Fibroblast of skin of right biceps (primary cell): ENCODE results near the gene ELMOD1.

ENCODE experiments used
- DNase-seq: peaks from one replicate; pipeline ENCODE4 v3.0.0-alpha.2; 2013

Gene ELMOD1

DNA sequence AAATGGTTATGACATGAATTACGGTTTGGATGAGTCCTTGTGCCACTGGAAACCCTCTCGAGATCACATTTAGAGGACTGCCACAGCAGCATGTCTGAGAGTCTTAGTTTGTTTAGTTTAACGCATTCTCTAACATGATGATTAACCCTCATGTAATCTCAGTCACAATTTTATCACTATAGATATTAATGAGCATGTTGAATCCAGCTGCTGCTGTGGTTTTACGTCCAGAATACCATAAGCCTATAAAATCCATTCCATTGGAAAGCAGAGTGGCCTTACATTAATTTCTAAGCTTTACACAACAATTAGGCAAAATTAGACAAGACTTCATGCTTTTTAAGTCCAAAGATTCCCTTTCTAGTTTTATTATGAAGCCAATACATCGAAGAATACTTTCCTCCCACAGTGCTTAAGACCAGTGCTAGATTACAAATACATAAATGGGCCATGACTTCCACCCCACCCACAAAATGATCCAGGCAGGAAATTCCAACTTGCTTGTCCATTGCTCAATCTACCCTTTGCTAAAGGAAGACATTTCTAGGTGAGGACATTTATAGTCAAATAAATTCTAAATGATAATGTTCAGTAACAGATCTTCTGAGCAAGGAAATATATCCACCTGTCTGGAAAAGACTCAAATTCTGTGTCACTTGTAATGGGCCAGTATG is 3.5 kb upstream of the ELMOD1 start:
- DNase-seq, result peak; percentile 67

DNA sequence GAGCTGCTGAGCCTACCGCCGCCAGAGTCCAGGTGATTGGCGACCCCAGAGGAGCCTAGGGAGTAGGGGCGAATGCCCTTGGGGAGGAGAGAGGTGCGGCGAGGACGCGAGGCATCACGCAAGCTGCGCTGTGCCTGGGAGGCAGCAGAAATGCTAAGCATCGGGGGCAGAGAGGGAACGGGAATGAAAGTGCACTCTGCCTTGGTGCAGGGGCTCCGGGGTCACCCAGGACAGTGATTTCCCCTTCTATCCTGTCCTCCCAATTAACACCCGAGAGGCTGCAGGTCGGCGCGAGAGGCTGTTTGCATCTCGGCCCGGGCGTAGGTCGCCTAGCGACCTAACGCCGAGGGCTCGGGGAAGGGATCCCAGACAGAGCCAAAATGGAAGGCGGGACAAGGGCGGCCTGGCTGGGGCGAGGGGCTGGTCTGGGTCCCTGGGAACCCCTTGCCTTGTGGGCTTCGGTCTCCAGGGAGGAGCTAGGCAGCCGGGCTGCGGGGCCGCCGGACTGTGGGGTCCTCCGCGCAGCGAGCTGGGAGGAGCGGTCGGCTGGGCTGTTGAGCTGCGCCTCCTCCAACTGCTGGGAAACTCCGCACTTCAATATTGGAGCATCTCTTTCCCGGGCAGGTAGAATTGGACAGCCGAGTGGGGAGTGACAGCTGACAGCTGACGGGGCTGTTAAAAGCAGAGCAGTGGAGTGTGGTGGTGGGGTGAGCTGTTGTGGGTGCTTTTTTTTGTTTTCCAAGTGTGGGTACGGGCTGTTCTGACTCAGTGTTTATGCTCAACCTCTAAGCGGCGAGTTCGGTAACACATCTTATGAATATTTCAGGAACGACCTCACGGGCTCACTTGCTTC is 657 bp downstream of the ELMOD1 start:
- DNase-seq, result no peak

DNA sequence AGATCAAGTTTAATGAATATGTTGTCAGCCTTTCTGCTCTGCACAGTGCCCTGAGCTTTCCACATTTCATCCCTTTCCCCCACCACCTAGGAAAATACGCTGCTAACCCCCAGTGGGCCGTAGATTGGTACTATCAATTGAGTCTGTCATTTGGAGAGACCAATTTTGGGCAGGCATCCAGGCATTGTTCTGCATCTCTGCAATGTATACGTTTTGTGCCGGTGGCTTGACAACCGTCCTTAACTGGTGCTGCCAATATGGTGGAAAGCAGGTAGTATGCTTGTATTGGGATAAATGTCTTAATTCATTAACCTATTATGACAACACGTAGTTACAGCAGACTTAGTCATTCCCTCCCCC is 1.3 kb downstream of the ELMOD1 start:
- no peak for DNase-seq

DNA sequence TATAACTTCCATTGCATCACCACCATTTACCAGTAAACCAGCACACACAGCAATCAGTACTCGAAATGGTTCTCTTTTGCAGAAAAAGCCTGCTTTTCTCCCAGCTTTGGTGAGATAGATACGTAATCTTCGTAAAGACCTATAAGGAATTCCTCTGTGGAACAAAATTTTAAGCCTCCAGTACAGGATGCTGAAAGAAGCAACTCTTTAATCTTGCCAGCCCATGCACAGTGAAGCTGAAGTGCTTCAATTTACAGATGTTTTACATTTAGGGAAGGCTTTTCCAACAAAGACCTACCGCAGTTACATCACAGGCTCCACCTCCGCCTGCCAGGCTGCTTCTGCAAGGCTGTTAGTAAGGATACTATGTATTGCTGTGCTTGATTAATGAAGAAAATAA is 1.9 kb downstream of the ELMOD1 start:
- no peak for DNase-seq

DNA sequence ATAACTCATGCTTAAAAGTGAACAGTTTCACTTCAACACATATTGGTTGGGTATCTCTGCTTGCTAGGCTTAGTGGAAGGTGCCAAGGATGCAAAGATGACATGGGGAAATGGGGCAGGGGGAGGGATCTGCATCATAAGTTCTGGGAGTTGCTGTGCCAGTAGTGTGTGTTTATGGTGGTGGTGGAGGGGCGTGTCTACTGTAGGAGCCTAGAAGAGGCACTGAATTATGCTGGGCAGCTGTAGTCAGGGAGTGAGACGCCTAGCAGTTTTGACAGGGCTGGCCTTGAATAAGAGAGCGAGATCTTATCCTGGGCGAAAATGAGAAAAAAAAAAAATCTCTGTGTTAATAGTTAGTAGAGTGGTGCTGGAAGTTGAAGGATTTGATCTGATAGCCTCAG is 3.0 kb downstream of the ELMOD1 start:
- DNase-seq, result no peak

DNA sequence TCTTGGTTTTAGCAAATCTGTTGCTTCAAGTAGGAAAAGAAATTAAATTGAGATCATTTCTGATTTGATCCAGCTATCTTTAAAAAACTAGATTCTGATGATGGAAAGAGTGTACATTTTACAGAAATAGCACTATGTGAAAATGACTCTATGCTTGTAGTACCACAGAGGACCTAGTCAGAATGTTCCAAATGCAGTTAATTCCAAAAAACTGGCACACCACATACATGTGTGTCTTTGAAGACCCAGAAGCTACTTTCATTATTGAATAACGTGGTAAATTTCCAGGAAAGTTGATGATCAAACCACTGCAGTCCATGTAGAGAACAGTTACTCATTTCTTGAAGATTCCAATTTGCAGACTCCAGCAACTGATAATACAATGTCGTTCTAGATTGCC is 3.8 kb downstream of the ELMOD1 start:
- no peak for DNase-seq

DNA sequence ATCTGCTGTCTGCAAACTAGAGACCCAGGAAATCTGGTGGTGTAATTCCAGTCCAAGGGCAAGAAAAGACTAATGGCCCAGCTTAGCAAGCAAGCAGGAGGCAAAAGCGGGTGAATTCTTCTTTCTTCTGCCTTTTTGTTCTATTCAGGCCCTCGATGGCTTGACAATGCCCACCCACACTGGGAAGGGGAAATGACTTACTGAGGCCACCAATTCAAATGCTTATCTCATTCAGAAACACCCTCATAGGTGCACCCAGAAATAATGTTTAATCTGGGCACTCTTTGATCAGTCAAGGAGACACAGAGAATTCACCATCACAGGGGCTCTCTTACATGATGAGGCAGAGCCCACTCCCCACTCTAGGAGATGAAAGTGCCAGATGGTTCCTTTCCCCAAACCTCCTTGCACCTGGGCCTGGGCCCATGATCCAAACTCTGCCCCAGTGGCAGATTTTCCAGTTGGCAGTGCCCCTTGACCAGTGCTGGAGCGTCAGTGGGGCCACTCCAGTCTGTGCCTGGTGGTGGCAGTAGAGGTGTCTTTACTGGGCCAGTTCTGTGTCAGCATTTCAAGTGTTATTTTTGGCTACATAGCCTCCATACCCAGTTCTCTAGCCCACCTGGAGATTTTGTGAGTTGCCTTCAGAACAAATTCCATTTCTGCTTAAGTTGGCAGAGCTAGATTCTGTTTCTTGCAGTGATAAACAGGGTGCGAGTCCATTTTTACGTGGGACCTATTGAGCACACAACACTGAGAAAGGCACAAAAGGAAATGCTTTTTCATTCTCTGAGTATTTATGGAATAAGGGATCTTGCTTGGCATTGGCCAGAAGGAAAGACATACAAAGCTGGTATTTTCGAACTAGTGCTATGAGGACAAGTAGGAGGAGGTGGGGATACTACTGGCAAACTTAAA is 7.5 kb downstream of the ELMOD1 start:
- no peak for DNase-seq

DNA sequence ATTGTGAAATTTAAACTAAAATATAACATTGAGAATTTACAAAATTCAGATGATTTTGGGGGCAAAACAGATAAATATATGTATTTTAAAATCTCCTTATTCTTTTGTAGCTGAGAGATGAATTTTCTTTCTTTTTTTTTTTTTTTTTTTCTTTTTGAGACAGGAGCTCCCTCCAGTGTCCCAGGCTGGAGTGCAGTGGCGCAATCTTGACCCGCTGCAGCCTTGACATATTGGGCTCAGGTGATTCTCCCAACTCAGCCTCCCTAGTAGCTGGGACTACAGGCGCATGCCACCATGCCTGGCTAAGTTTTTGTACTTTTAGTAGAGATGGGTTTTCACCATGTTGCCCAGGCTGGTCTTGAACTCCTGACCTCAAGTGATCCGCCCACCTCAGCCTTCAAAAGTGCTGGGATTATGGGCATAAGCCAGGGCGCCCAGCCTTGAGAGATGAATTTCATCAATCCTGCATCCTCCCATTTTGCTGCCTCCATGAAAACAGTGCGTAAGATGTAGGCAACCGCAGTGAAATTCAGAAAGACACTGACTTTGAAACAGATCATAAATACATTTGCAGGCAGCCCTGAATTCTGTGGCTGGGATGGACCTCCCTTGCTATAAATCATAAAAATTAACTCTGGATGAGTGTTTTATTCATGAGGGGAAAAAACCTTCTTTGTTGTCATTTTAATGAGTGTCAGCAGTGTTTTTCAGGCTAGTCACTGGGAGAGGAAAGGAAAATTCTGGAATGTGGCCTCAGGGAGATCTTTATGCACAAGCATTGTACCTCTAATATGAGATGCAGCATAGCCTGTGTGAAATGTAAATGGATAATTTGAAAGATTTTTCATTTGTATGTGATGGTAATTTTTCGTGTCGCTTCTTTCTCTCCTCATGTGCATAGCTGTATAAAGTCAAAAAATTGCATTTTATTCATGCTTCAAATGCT is 14.4 kb downstream of the ELMOD1 start:
- no peak for DNase-seq

DNA sequence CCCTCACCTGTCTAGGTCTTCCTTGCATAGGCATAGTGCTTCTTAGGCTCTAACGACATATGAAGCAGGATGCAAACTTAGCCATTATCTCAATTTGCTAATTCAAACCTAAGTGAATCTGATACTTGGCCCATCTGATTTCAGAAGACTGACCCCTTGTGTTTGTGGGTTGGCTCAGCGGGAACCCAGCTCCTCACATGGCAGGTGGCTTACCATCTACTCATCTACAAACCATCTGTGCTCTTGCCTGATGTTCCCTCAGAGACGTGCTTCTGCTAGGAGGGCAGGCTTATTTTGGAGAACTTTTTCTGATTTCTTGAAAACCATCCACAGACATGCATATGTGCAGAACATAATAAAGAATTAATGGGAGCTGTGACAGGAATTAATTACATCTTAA is 15.2 kb downstream of the ELMOD1 start:
- no peak for DNase-seq

DNA sequence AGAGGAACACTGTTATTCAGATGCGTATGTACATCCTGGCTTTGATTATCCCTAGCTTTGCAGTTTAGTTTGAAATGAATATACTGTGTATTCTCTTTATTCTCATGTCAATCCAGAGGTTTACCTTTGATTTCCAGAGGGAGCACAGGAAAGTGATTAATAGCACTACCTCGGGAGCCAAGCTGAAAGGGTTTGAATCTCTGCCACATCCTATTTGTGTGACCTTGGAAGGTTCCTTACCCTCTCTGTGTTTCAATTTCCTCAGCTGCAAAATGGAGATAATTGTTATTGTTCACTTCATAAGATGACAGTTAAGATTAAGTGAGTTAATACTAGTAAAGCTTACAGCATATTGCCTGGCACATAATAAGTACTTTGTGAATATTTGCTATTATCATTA is 17.9 kb downstream of the ELMOD1 start:
- DNase-seq, result no peak

DNA sequence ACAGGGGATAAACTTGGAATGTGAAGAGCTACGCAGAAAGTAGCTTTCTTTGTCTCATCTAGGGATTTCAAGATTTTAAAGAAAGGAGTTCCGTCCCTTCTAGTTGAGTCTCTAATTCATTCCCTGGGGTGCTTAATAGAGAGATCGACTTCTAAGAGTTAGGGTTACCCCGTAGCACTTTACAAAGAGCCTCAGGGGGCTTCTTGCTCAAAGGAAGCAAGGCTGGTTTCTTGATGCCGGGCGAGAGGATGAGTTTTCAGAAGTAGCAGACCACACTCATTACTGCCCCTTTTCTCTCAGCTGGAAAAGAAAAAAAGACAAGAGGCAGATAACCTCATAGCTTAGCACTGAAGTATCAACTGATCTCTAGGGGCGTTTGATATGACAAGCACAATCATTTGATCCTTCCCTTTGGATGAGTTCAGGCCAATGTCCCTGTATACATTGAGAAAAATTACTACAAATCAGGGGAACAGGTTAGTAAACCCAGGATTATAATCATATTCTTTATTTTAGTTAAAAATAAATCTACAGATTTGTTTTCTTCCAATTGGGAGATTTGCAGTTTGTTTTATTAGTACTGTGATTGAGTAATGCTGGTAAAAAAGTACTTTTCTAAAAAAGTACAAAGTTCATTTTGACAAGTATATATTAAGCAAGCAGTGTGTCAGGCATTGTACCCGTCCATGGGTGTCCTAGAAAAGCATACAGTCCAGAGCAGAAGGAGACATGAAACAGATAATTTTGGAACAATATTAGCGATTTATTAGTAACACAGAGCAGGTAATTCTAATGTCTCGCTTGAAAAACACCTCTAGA is 18.7 kb downstream of the ELMOD1 start:
- DNase-seq, result no peak

DNA sequence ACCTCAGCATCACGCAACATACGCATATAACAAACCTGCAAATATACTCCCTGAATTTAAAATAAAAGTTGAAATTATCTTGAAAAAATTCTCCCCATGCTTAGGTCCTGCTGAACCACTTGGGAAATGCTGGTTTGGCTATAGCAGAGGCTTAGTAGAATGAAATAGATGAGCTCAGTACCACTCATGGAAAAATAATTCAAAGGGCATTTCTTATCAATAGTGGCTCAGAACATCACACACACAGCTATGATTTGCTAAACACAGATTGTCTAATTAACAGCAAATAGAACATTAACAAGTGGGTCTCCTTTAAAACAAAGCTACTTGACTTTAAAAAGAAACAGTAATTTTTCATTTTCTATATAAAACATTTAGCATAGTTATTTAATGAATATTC is 21.5 kb downstream of the ELMOD1 start:
- DNase-seq, result no peak

DNA sequence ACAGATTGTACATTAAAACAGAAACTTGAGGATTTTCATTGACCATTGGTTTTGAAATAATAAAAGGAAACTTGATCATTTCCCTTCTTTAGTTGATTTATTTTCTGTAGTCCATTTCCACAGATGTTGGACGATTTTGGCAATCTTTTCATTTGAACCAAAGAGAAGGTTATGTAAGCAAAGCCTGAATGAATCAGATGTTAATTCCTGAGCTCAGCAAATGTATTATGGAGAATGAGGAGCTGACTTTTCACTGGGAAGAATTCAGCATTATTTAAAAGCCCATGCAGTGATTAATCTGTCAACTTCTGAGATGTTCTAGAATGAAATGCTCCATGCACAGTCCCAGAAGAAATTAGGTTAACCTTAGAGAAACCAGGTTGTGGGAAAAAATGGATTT is 29.0 kb downstream of the ELMOD1 start:
- DNase-seq, result no peak

DNA sequence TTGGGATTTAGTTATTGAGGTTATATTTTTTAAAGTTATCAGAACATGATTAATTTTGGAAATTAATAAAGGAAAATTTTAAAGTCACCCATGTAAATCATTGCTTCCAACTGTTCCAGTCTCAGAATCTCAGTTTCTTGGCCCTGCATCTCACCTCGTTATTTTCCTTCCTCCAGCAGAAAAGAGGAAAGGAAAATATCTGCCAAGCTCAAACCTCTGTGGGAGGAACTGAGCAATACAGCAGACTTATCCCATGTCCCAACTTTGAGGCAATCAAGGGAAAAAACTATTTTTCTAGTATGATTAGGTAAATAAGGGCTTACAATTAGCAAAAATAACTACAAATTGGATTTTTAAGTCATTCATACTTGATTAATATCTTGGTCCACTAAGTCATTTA is 30.1 kb downstream of the ELMOD1 start:
- no peak for DNase-seq

DNA sequence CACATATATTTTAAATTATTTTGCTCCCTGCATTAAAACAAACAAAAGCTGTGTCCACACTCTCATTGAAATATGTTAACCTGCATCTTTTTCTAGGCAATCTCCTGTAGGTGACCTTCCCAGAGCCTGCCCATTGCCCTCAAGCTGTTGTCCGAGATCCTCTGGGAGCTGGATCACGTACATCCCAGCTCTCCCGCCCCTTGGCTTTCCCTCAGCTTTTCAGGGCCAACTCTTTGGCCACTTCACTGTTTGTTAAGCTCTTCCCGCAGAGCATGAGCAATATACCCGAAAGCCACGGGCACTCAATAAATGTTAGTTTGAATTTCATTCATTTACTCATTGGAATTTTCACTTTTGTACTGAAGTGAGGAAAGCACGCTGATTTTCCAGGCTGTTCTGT is 32.2 kb downstream of the ELMOD1 start:
- no peak for DNase-seq

DNA sequence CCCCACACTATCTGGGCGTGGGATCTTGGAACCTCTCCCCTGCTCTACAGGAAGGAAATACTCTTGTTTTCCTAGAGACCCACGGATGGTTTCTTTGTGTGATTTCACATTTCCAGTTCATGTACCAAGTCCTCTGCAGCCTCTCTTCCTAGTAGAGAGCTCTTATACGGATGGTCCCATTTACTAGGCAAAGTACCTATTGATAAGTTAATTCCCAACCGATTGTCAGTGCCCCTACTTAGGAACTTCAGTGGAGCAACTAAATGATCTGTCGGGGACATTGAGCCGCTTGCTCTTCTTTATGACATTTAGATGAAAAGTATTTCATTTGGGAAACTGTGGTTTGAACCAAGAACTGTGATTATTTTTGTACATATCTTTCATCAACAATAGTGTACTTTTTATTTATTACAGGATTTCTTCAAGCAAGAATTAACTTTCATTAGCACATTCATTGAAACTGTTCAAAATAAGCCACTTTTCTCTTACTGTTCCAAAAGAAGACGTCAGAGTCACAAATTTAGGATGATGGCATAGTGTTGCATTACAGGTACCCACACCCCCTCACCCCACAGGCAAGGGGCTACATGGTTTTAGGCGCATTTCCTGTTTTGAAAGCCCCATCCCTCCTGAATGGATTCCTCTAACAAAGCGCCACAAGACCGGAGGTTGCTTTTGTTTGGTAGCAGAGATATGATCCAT is 34.2 kb downstream of the ELMOD1 start:
- no peak for DNase-seq

DNA sequence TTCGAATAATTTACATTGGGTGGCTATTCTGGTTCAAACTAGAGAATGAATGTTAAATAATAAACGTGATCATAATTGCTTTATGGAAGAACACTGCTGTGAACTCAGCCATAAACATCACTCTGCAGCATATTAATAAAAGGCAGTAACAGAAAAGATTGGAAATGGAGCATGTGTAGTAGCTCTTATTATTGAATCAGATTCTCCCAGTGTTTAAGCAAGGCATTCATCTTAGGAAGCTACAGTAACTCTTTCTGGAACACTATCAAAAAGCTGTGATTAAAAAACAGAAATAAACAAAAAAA is 34.7 kb downstream of the ELMOD1 start:
- DNase-seq, result no peak

DNA sequence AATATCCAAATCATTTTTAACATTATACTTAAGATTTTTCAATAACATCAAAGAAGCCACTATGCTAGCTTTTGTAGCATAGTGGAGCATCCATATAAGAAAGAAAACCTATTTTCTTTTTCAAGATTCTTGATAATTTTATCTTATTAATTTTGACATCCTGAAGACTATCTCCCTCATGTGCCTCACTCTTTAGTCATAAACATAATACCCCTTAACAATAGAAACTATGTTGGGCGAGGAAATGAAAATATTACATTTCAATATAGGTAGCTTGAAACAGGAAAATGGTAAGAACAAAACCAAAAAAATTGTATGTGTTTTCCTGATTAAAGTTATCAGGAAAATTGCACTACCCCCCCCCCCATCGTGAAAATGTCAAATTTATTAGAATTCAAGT is 40.1 kb downstream of the ELMOD1 start:
- no peak for DNase-seq

DNA sequence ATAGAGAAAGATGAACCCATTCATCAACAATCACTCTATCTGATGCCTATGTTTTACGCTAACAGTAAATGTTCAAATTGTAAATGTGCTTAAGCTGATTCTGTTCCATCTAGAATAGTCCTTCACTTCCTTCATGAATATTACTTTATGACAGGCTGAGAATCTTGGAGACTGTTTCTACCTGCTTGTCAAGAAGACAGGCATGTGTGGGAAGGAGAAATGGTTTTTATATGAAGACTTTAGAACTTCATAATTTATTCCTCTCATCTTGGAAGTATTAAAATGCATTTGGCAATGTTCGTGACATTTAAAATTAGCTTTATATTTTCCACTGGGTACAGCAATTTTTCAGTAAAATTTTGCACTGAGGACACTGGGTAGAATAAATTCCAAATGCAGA is 41.0 kb downstream of the ELMOD1 start:
- DNase-seq, result peak; percentile 21

DNA sequence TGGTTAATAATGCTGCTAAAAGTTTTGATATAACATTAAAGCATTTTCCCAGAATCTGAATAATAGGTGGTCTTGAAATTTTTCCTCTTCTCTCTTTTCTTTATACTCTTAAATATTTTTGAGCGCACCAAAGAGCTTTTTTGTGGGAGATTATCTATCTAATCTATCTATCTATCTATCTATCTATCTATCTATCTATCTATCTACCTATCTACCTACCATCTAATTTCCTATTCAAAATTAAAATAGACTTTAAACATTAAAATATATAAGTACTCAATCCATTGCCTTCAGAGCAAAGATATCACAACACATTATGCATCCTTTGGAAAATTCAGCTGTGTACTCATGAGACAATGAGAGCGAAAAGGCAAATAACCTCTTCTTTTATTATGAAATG is 55.8 kb downstream of the ELMOD1 start:
- no peak for DNase-seq

DNA sequence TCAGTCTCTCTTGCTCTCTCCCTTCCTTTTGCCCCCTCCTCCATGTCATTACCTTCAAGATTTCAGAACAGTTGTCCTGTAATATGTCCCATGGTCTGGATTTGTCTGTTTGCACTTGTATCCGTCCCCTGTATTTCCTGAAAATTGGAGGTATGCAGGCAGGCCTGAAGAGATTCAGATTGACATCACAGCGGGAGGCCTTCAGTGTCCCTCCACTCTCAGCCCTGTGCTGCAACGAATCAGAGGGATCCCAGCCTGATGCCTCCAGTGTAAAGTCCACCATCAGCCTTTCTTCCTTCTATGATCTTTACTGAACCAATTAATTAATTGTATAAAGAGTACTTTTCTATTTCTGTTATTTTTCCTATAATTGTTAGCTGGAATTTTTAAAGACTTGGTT is 57.3 kb downstream of the ELMOD1 start:
- DNase-seq, result no peak
